Tibial artery (tissue), 4 donors: ENCODE data around the gene PRM1.
A peak's percentile ranks its signal among the peaks of the same experiment; 100 is the strongest.

Experiments used
- DNase-seq, 2 donors: peaks; one replicate each; pipeline ENCODE4 v3.0.0-alpha.2; 2019
- H3K27ac ChIP-seq, 2 donors: fragments of 200-600 bp; sonication (generic) in 1 of 2; 1 replicate in 1 of 2; 2 replicates in 1 of 2; pipeline ENCODE4 v1.5.1; 2018 to 2019; ENCODE audit warnings: mild to moderate bottlenecking in 1 of 2
- H3K27me3 ChIP-seq, 2 donors: fragments of 200-600 bp; sonication (generic) in 1 of 2; one replicate each; pipeline versions ENCODE4 v1.5.1 to v1.6.0; 2016 to 2019
- H3K36me3 ChIP-seq, 3 donors: fragments of 200-600 bp; sonication (generic) in 2 of 3; one replicate each; pipeline ENCODE4 v1.5.1; 2016 to 2019; ENCODE audit warnings: mild to moderate bottlenecking in 2 of 3
- H3K4me1 ChIP-seq, 4 donors: fragments of 200-600 bp; sonication (generic) in 2 of 4; 1 replicate in 3 of 4; 2 replicates in 1 of 4; pipeline ENCODE4 v1.5.1; 2016 to 2019
- H3K4me3 ChIP-seq, 2 donors: fragments of 200-600 bp; sonication (generic) in 1 of 2; 1 replicate in 1 of 2; 2 replicates in 1 of 2; pipeline ENCODE4 v1.5.1; 2018 to 2019; ENCODE audit warnings: mild to moderate bottlenecking in 2 of 2
- H3K9me3 ChIP-seq, 3 donors: fragments of 200-600 bp; sonication (generic) in 1 of 3; one replicate each; pipeline ENCODE4 v1.5.1; 2016 to 2019
- intact Hi-C: fragments of 100-400 bp; cut with DNase I; formaldehyde crosslinking; loops from one replicate; pipeline ENCODE4 v1.15.0; 2023; ENCODE audit warnings: low total_unique reads
- TF ChIP-seq, protein P1 (sequence below), 2 experiments: fragments of 200-600 bp in 1 of 2; fragments of 450-650 bp in 1 of 2; IDR thresholded peaks; one replicate each; pipeline ENCODE4 v1.5.1; 2017 to 2019; ENCODE audit warnings: antibody characterized with exemption in 2 of 2, mild to moderate bottlenecking in 1 of 2, moderate library complexity in 1 of 2

PRM1 gene, protein sequence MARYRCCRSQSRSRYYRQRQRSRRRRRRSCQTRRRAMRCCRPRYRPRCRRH

DNA sequence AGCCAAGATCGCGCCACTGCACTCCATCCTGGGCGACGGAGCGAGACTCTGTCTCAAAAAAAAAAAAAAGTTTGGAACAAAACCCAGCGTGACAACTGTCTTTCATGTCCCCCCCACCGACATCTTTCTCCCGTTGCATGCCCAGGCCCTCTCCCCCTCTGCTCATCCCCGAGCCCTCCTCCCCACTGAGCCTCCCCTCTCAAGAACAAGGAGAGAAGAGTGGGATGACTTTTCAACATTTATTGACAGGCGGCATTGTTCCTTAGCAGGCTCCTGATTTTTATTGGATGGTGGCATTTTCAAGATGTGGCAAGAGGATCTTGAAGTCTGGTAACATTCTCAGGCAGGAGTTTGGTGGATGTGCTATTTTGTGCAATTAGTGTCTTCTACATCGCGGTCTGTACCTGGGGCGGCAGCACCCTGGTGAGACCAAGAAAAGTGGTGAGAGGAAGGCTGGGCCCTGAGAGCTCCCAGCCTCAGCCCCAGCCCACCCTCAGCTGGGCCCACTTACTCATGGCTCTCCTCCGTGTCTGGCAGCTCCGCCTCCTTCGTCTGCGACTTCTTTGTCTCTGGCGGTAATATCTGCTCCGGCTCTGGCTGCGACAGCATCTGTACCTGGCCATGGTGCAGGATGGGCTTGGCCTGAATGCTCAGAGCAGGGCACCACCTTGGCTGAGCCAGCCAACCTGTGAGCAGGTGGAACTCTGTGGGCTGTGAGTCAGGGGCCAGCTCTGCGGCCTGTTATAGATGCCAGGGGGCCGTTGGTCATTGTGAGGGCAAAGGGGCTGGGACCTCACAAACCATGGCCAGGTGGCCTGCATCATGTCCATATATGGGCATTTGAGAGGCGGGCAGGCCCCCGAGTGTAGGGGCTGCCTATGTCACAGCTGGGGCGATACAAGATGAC, at the start of gene PRM1:
Gene PRM1, minus strand, starts transcription at position 715 of the 907 bp plus-strand sequence. Its CDS starts 92 bp downstream, at position 623.
- no peaks in the 10 kb centered on the region for H3K36me3 ChIP-seq
- TF ChIP-seq, protein P1, sequence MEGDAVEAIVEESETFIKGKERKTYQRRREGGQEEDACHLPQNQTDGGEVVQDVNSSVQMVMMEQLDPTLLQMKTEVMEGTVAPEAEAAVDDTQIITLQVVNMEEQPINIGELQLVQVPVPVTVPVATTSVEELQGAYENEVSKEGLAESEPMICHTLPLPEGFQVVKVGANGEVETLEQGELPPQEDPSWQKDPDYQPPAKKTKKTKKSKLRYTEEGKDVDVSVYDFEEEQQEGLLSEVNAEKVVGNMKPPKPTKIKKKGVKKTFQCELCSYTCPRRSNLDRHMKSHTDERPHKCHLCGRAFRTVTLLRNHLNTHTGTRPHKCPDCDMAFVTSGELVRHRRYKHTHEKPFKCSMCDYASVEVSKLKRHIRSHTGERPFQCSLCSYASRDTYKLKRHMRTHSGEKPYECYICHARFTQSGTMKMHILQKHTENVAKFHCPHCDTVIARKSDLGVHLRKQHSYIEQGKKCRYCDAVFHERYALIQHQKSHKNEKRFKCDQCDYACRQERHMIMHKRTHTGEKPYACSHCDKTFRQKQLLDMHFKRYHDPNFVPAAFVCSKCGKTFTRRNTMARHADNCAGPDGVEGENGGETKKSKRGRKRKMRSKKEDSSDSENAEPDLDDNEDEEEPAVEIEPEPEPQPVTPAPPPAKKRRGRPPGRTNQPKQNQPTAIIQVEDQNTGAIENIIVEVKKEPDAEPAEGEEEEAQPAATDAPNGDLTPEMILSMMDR (IDR thresholded peaks at IDR 0.05), result no peak
- DNase-seq, result no peak
- intact Hi-C loops, result no loop called here
- no peak within 1 kb of the TSS for H3K4me3 ChIP-seq
- no peaks in the 10 kb centered on the region for H3K9me3 ChIP-seq
- H3K27ac ChIP-seq, result no peak within 1 kb of the TSS
- H3K4me1 ChIP-seq, result no peaks in the 10 kb centered on the region
- peaks cover 0 to 4% of the 10 kb centered on the region in 2 donors for H3K27me3 ChIP-seq

DNA sequence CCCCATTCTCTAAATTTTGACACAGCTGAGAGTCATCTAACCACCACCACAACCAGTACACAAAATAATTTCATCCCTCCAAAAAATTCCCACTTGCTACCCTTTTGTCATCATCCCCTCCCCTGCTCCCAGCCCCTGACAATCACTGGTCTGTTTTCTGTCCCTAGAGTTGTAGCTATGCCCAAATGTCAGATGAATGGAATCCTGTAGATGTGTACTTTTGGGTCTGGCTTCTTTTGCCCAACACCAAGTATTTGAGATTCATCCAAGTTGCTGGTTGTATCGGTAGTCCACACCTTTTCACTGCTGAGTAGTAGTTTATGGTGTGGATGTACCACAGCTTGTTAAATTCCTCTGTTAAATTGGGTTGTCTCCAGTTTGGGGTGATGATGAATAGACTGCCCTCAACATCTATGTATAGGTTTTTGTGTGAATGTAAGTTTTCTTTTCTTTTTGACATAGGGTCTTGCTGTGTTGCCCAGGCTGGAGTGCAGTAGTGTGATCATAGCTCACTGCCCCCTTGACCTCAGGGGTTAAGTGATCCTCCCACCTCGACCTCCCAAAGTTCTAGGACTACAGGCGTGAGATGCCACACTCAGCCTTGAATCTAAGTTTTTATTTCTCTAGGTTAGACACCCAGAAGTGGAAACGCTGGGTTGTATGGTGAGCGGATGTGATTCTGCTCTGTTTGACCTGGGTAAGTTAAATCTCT, 49.6 kb upstream of the PRM1 start:
- H3K27ac ChIP-seq, result no peak overlapping the region
- H3K36me3 ChIP-seq, result no peaks in the 10 kb centered on the region
- H3K4me1 ChIP-seq, result peaks cover 0 to 18% (median 10%) of the 10 kb centered on the region in 4 donors
- no peak for DNase-seq
- TF ChIP-seq, protein P1 (IDR thresholded peaks at IDR 0.05), result no peak
- H3K27me3 ChIP-seq, result peaks cover 0 to 3% of the 10 kb centered on the region in 2 donors
- no peaks in the 10 kb centered on the region for H3K9me3 ChIP-seq
- intact Hi-C loops, result no loop called here
- no peak overlapping the region for H3K4me3 ChIP-seq

DNA sequence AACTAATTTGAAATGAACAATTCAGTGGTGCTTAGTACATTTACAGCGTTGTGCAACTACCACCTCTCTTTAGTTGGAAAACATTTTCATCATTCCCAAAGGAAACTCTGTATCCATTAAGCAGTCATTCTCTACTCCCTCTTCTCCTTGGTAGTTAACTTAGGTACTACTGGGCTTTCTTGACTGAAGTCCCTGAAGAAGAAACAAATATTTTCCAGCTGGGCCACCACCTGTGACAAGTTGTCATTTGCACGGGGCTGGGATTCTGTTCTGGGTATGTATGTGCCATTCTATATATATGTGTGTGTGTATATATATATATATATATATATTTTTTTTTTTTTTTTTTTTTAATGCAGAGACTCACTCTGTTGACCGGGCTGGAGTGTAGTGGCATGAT, 48.8 kb upstream of the PRM1 start:
- TF ChIP-seq, protein P1 (IDR thresholded peaks at IDR 0.05), result no peak
- H3K9me3 ChIP-seq, result no peaks in the 10 kb centered on the region
- intact Hi-C loops, result no loop called here
- H3K27ac ChIP-seq, result no peak overlapping the region
- no peaks in the 10 kb centered on the region for H3K36me3 ChIP-seq
- H3K27me3 ChIP-seq, result peaks cover 0 to 3% of the 10 kb centered on the region in 2 donors
- no peak overlapping the region for H3K4me3 ChIP-seq
- DNase-seq, result no peak
- peaks cover 0 to 18% (median 10%) of the 10 kb centered on the region in 4 donors for H3K4me1 ChIP-seq

DNA sequence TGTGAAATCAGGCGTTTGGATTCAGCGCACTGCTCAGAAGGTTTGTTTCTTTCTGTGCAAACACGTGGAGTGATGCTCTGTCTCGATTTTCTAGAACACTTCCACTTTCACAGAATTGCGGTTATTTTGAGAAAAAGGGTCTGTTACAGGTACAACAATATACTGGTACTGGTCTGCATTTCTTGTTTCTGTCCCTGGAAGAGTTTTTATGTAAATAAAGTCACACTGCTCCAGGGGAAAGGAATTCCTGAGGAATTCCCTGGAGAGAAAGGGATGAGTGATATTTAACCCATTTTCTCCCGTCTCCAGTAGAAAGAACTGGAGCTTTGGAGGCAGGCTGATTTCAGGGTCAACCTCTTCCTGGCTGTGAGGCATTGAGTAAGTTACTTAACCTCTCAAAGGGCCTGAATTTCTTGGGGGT, 48.0 kb upstream of the PRM1 start:
- peaks cover 0 to 18% (median 10%) of the 10 kb centered on the region in 4 donors for H3K4me1 ChIP-seq
- intact Hi-C loops, result no loop called here
- no peak for DNase-seq
- no peaks in the 10 kb centered on the region for H3K36me3 ChIP-seq
- TF ChIP-seq, protein P1 (IDR thresholded peaks at IDR 0.05), result no peak
- H3K9me3 ChIP-seq, result no peaks in the 10 kb centered on the region
- no peak overlapping the region for H3K4me3 ChIP-seq
- peaks cover 0 to 3% of the 10 kb centered on the region in 2 donors for H3K27me3 ChIP-seq
- H3K27ac ChIP-seq, result no peak overlapping the region

DNA sequence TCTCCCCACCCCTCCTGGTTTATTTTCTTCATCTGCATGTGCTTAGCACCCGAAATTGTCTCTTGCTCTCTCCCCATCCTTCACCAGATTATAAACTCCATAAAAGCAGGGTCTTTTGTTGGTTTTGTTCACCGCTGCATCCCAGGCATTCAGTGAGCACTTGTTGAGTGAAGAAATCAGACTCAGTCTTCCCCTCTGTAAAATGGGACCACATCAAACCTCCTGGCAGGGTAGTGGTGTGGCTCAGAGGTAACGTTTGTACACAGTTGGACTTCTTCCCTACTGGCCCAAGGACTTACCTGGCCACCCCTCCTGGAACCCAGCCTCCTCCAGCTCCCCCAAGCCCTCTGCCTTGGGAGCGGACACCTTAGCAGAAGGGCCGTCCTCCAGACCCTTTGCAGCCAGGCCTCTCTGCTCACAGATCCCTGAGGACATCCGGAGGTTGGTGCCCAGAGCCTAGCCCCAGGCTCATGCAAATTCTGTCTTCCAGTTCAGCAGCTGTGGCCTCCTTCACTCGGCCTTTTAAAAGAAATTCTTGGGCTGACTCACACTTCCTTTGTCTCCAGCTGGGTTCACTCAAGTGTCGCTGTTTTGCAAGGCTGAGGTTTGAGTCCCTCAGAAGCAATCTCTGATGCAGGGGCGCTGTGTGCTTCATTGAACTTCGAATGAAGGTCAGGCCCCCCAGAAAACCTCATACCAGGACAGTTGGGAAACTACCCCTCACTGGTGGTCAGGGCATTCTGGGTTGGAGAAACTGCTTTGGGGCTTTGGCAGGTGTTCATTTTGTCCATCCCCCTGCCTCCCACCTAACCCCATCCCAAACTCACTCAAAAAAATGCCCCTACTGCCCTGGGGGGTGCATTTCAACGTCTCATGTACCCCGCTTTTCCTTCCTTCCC, 47.3 kb upstream of the PRM1 start:
- peak in 1 of 2 donors; percentile 48 for DNase-seq
- Histone ChIP-seq H3K36me3 (no peaks in the 10 kb centered on the region), H3K9me3 (no peaks in the 10 kb centered on the region), H3K27ac (no peak overlapping the region), H3K4me1 (peaks cover 0 to 18% (median 10%) of the 10 kb centered on the region in 4 donors), H3K4me3 (no peak overlapping the region), H3K27me3 (peaks cover 0 to 3% of the 10 kb centered on the region in 2 donors)
- intact Hi-C loops, result no loop called here
- TF ChIP-seq, protein P1 (IDR thresholded peaks at IDR 0.05), result no peak
